H1 (cell line): ENCODE data around the gene ZNF423.

Experiments
- CBX5 ChIP-seq: fragments of 300-800, 300-1000 bp; sonication (generic); IDR thresholded peaks from 2 replicates; pipeline ENCODE4 v1.7.1; 2016; ENCODE audit warnings: antibody characterized with exemption, low read length, low read depth
- CTCF ChIP-seq, 3 experiments: IDR thresholded peaks; 1 replicate in 2 of 3; 2 replicates in 1 of 3; pipeline versions ENCODE4 v1.5.1 to v1.6.1; 2011; ENCODE audit warnings: low read length in 3 of 3, mild to moderate bottlenecking in 3 of 3, inconsistent platforms in 2 of 3, low read depth in 1 of 3, moderate library complexity in 1 of 3; ENCODE audit not compliant: insufficient read depth in 1 of 3; ENCODE audit errors: control extremely low read depth in 1 of 3
- JUND ChIP-seq: IDR thresholded peaks from 2 replicates; pipeline ENCODE4 v1.6.1; 2011; ENCODE audit warnings: mild to moderate bottlenecking, improper control_type of control experiment, low read length
- POLR2A ChIP-seq, 2 experiments: IDR thresholded peaks; 1 replicate in 1 of 2; 2 replicates in 1 of 2; pipeline ENCODE4 v1.6.1; 2011; ENCODE audit warnings: low read depth in 2 of 2, low read length in 2 of 2, mild to moderate bottlenecking in 2 of 2; ENCODE audit errors: control extremely low read depth in 1 of 2
- SP1 ChIP-seq: IDR thresholded peaks from 2 replicates; pipeline ENCODE4 v1.6.1; 2011; ENCODE audit warnings: low read depth, low read length
- USF2 ChIP-seq: IDR thresholded peaks from 2 replicates; pipeline ENCODE4 v1.6.1; 2011; ENCODE audit warnings: low read length, improper control_type of control experiment

GRCh38 chr16:49712542-49712941 lies 143.4 kb downstream of the ZNF423 start:
- TF ChIP-seq CBX5, result no peak
- no peak for TF ChIP-seq CTCF (IDR thresholded peaks at IDR 0.05; ENCODE audit: control extremely low read depth in 1 of 3, insufficient read depth in 1 of 3, low read depth in 1 of 3, low read length in 3 of 3)
- TF ChIP-seq SP1, result no peak
- TF ChIP-seq POLR2A (IDR thresholded peaks at IDR 0.05; ENCODE audit: control extremely low read depth in 1 of 2, low read depth in 2 of 2, low read length in 2 of 2), result no peak
- no peak for TF ChIP-seq JUND
- no peak for TF ChIP-seq USF2
